Motor neuron (in vitro differentiated cells): ENCODE results near the gene MED25. TPM values are rescaled to one million over a fixed set of nuclear protein-coding genes. Genes with fewer than 3 reads are reported as not detected.
"Not testable (repeated sequence)": the region's sequence is repeated elsewhere in the genome, so short reads cannot be mapped to it uniquely, and the experiment has no call there.

ENCODE experiments used
- ATAC-seq, 8 experiments: fragments of 200-7000 bp; cut with Tn5 transposase; replicated peaks in 6 of 8; 2 replicates each; pipeline ENCODE4 v1.8.0; 2021; ENCODE audit warnings: mild to moderate bottlenecking in 8 of 8, moderate library complexity in 8 of 8
- H3K27ac ChIP-seq, 2 donors: fragments of 250-450 bp; sonication (Bioruptor Pico); 2 replicates each; pipeline ENCODE4 v1.9.0; 2021; ENCODE audit warnings: antibody characterized with exemption in 2 of 2, mild to moderate bottlenecking in 2 of 2, moderate library complexity in 1 of 2
- H3K4me1 ChIP-seq, 2 donors: fragments of 250-450 bp; sonication (Bioruptor Pico); replicated peaks in 1 of 2; 2 replicates each; pipeline ENCODE4 v1.6.1; 2021; ENCODE audit warnings: antibody characterized with exemption in 2 of 2, mild to moderate bottlenecking in 2 of 2, moderate library complexity in 1 of 2
- H3K4me3 ChIP-seq, 5 donors: fragments of 250-450 bp; sonication (Bioruptor Pico); 2 replicates each; pipeline ENCODE4 v1.9.0; 2021; ENCODE audit warnings: antibody characterized with exemption in 5 of 5, mild to moderate bottlenecking in 5 of 5, moderate library complexity in 4 of 5
- WGBS, 10 experiments: fragments of 450-650 bp; shearing (Covaris generic); methylation state at CpG; one replicate each; pipeline ENCODE4 v1.0.0; 2022; 5-methylcytosine and 5-hydroxymethylcytosine counted together
- in situ Hi-C, 9 experiments: fragments of 400-800 bp; cut with MboI; loops; one replicate each; pipeline ENCODE4 v1.15.0; 2021; ENCODE audit warnings: low sequenced_read_pairs in 9 of 9, low pct_unique_long_range_greater_than_20kb in 2 of 9; ENCODE audit not compliant: unreplicated experiment in 9 of 9
- total RNA-seq, 8 experiments: library from RNA; unstranded; fragments of 300-600 nt; gene quantifications; 2 replicates each; pipeline versions ENCODE4 v1.2.3 to v1.2.4, GENCODE V29; 2022

The MED25 gene
- total RNA-seq, 8 experiments from 2014 or later = 16.4 to 38.0 (median 24.5) TPM

DNA sequence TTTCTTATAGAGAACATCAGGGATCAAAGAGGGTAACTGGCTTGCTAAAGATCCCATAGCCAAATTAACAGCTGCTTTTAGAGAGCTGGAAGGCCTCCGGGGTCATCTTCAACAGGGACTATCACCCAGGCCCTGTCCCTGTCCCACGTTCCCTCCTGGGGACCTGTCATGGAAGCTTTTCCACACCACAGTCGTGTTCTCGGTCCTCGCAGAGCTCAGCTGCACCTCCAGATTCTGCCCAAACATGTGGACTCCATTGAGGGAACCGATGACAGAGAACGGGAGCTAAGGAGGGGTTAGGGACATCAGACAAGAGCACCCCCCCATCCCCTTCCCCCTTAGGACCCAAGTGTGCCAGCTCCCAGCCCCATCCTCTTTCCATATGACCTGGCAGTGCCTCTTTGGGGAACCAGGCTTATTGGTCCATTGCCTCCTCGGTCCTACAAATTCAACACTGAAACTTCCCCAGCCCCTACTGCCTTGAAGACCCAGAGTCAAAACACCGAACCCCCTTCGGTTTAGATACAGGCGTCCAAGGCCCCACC is 5.6 kb upstream of the MED25 start:
- 0 to 77% (median 5%) methylated on average over 1 to 4 of the region's 11 CpGs; no CpG with 5 or more reads in 7 of the 10 experiments for WGBS, 10 experiments
- Histone ChIP-seq H3K4me1 (peaks cover 15 to 16% of the 10 kb centered on the region in 2 donors), H3K27ac (peak overlapping the region; percentile 95 to 96), H3K4me3 (peak overlapping the region; percentile 66 to 85 (median 77))
- no peak for ATAC-seq
- in situ Hi-C loops = no loop called here

DNA sequence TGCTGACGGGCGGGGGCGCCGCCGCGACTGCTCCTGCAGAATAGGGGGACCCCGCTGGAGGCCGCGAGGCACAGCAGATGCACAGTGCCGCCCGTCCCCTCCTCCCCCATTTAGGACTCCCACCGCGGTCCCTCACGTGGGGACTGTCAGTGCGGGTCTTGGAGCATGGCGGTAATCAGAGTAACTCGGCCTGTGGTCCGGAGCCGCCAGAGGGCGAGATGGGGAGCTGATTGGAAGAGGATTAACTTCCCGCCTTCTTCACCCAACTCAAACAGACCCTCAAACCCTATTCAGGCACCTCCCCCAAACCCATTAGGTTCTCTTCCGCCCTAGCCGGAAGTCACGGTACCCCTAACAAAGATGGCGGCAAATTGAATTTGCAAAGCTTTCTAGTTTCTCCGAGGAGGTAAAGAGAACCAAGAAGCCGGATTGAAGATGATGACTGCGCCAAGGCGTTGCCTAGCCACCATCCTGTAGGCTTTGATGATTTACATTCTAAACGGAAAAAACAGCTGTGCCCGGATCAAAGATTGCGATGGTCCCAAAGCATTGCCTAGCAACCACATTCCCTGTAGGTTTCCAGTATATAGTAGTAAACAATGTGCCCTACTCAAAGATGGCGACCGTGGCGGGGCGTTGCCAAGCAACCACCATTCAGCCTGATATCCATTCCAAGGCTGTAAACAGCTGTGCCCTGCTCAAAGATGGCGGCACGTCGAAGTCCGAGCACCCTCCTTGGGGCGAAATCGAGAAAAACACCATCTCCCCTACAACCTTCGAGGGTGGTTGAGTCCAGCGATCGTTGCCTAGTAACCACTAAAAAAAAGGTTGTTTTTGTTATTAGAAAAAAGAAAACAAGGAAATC is 4.9 kb upstream of the MED25 start, which contains the start of gene FUZ:
TSS of gene FUZ (minus strand) at position 296 of the 865 bp plus-strand sequence. CDS start at position 110, 186 bp downstream.
- H3K27ac ChIP-seq = peak within 1 kb of the TSS; percentile 95 to 96
- peak within 1 kb of the TSS; percentile 66 to 85 (median 77) for H3K4me3 ChIP-seq
- 0 to 2% (median 0%) methylated on average over 6 to 18 of the region's 45 CpGs for WGBS, 10 experiments
- peaks cover 15 to 16% of the 10 kb centered on the region in 2 donors for H3K4me1 ChIP-seq
- ATAC-seq = peak; percentile 54 to 79 (median 70)
- in situ Hi-C loops = no loop called here

GRCh38 chr19:49814010-49814409 is 4.1 kb upstream of the MED25 start:
- Histone ChIP-seq H3K4me1 (peaks cover 12 to 16% of the 10 kb centered on the region in 2 donors), H3K4me3 (peak overlapping the region; percentile 3 to 85 (median 73)), H3K27ac (no peak overlapping the region)
- in situ Hi-C loops = no loop called here
- no peak for ATAC-seq
- WGBS, 10 experiments = 14 to 100% (median 70%) methylated on average over 1 of the region's 1 CpG; no CpG with 5 or more reads in 2 of the 10 experiments

- H3K27ac ChIP-seq = no peak overlapping the region
- no peak overlapping the region for H3K4me3 ChIP-seq
- WGBS, 10 experiments = 17 to 89% (median 77%) methylated on average over 2 to 13 of the region's 14 CpGs; no CpG with 5 or more reads in 2 of the 10 experiments
- in situ Hi-C loops = no loop called here
- H3K4me1 ChIP-seq = peaks cover 12 to 24% of the 10 kb centered on the region in 2 donors
- ATAC-seq = no peak
Measured at GRCh38 chr19:49816590-49816989, 1.5 kb upstream of the MED25 start.

- peak in 6 of 8 experiments; percentile 1 to 6 (median 2) for ATAC-seq
- in situ Hi-C loops = no loop called here
- 0 to 60% (median 43%) methylated on average over 1 to 4 of the region's 16 CpGs; no CpG with 5 or more reads in 6 of the 10 experiments for WGBS, 10 experiments
Measured at GRCh38 chr19:49818649-49819370, 721 bp downstream of the MED25 start.

DNA sequence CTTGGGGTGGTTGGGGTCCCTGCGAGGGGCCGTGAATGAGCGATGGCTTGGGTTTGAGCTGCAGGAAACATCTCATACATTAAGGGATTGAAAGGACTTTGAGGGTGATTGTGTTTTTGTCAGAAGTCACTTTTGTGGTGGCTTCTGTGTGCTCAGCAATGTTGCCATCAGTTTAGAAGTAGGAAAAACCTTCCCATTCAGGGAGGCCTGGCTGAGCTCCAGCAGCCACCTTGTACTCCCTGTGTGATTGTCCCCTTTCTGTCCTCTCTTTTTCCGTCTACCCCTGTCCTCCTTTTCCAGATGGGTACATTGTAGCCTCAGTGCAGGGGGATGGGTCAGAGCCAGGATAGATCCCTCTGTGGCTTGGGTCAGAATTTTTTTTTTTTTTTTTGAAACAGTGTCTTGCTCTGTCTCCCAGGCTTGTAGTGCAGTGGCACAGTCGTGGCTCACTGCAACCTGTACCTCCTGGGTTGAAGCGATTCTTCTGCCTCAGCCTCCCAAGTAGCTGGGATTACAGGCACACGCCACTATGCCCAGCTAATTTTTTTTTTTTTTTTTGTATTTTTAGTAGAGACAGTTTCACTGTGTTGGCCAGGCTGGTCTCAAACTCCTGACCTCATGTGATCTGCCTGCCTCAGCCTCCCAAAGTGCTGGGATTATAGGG is 1.5 kb downstream of the MED25 start:
- Histone ChIP-seq H3K4me1 (peaks cover 8 to 16% of the 10 kb centered on the region in 2 donors), H3K4me3 (peak overlapping the region in 4 of 5 donors; percentile 6 to 82 (median 64)), H3K27ac (peak overlapping the region in 1 of 2 donors; percentile 45)
- WGBS, 10 experiments = 48 to 100% (median 80%) methylated on average over 1 to 7 of the region's 7 CpGs; no CpG with 5 or more reads in 3 of the 10 experiments
- in situ Hi-C loops, ATAC-seq: not testable (repeated sequence)

More at GRCh38 chr19:49818649-49819370, 721 bp downstream of the MED25 start:
- H3K27ac ChIP-seq = peak overlapping the region; percentile 98 to 99
- H3K4me3 ChIP-seq = peak overlapping the region; percentile 47 to 82 (median 70)
- H3K4me1 ChIP-seq = peaks cover 8 to 19% of the 10 kb centered on the region in 2 donors

DNA sequence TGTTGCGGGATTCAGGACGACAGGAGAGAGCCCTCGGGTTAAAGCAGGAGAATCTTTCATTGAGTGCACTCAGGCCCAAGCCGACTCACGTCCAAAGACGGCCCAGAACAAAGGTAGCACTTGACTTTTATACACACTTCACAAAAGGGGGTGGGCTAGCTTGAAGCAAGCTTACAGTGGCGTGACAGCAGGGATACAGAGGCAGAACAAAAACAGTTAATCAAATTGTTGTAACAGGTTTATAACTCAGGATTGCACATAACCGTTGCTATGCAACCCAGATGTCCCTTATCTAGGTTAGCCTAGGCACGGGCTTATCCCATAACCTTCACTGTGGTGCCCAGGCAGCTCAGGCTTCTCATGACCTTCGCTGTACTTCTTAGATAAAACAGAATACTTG is 2.0 kb downstream of the MED25 start:
- no peak overlapping the region for H3K4me3 ChIP-seq
- in situ Hi-C loops = no loop called here
- H3K27ac ChIP-seq = peak overlapping the region in 1 of 2 donors; percentile 45
- WGBS, 10 experiments = 27 to 83% (median 80%) methylated on average over 1 to 9 of the region's 10 CpGs; no CpG with 5 or more reads in 3 of the 10 experiments
- peaks cover 8 to 16% of the 10 kb centered on the region in 2 donors for H3K4me1 ChIP-seq
- no peak for ATAC-seq

- Histone ChIP-seq H3K4me1 (peaks cover 8 to 16% of the 10 kb centered on the region in 2 donors), H3K4me3 (no peak overlapping the region), H3K27ac (no peak overlapping the region)
- in situ Hi-C loops = no loop called here
- ATAC-seq = no peak
- 80 to 100% (median 100%) methylated on average over 1 to 10 of the region's 12 CpGs; no CpG with 5 or more reads in 2 of the 10 experiments for WGBS, 10 experiments
Measured at GRCh38 chr19:49823472-49823871, 5.4 kb downstream of the MED25 start.

GRCh38 chr19:49824662-49825061 is 6.6 kb downstream of the MED25 start:
- no peak for ATAC-seq
- in situ Hi-C loops = no loop called here
- Histone ChIP-seq H3K4me1 (peaks cover 4 to 11% of the 10 kb centered on the region in 2 donors), H3K4me3 (no peak overlapping the region), H3K27ac (no peak overlapping the region)
- 50 to 100% (median 87%) methylated on average over 1 to 6 of the region's 6 CpGs; no CpG with 5 or more reads in 2 of the 10 experiments for WGBS, 10 experiments

DNA sequence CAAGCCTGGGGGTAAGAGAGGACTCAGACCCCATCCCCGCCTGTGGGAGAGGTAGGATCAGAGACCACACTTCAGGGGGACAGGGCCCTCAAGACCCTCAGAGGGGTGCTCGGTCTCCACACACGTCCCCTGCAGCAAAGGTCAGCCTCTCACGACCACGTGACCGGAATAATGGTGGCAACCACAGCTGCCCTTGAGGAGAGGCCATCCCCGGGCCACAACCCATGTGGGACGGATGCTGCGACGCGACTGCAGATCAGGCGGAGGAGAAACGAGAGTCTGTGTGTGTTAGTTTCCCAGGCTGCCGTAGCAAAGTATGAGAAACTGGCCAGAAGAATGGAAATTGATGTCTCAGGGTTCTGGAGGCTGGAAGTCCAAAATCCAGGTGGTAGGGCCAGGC is 8.9 kb downstream of the MED25 start:
- WGBS, 10 experiments = 89 to 100% (median 100%) methylated on average over 5 to 6 of the region's 14 CpGs; no CpG with 5 or more reads in 7 of the 10 experiments

DNA sequence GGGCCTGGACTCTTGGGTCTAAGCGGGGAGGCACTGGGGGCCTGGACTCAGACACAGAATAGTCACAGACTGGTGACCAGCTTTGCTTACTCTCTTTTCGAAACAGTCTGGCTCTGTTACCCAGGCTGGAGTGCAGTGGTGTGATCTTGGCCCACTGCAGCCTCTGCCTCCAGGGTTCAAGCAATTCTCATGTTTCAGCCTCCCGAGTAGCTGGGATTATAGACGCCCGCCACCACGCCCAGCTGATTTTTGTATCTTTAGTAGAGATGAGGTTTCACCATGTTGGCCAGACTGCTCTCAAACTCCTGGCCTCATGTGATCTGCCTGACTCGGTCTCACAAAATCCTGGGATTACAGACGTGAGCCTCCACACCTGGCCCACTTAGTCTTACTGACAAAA is 11.1 kb downstream of the MED25 start:
- no peak for ATAC-seq
- Histone ChIP-seq H3K27ac (no peak overlapping the region), H3K4me1 (no peaks in the 10 kb centered on the region), H3K4me3 (no peak overlapping the region)
- WGBS, 10 experiments = 20 to 100% (median 80%) methylated on average over 1 of the region's 8 CpGs; no CpG with 5 or more reads in 6 of the 10 experiments
- in situ Hi-C loops = no loop called here

More for the DNA sequence above, 8.9 kb downstream of the MED25 start:
- ATAC-seq = peak in 2 of 8 experiments; percentile 2 to 4
- no peak overlapping the region for H3K27ac ChIP-seq
- in situ Hi-C loops = no loop called here
- H3K4me1 ChIP-seq = no peaks in the 10 kb centered on the region
- no peak overlapping the region for H3K4me3 ChIP-seq

DNA sequence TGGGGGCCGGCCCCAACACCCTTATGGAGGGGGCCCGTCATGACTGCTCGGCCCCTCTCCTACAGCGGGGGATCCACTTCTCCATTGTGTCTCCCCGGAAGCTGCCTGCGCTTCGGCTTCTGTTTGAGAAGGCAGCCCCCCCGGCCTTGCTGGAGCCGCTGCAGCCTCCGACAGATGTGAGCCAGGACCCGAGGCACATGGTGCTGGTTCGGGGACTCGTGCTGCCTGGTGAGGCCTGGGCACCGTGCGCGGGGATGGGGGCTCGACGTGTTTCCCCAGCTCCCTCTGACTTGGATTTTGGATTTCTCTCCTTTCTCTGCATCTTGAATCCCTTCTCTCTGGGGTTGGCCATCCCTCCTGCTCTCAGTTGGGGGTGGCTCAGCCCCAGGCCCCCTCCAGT is 11.6 kb downstream of the MED25 start:
- WGBS, 10 experiments = 90% methylated on average over 2 of the region's 18 CpGs; no CpG with 5 or more reads in 9 of the 10 experiments

More for the DNA sequence above, 11.6 kb downstream of the MED25 start:
- Histone ChIP-seq H3K27ac (no peak overlapping the region), H3K4me3 (no peak overlapping the region), H3K4me1 (no peaks in the 10 kb centered on the region)
- ATAC-seq = no peak
- in situ Hi-C loops = no loop called here
